Endothelial cell of umbilical vein (primary cell): Measurements from ENCODE around the gene LHX1. TPM values are rescaled to one million over a fixed set of nuclear protein-coding genes. Genes with fewer than 3 reads are reported as not detected.

Experiments
- BruUV-seq: library from RNA; stranded (reverse); fragments of 400-500 nt; replicated peaks from 2 replicates; lab custom pipeline; 2021; lab: Mats Ljungman, UMichigan
- CTCF ChIA-PET: fragments of 300-600, 350-600 bp; sonication (Branson Sonifier 250); formaldehyde crosslinking; loops from one replicate; lab custom pipeline; 2021; ENCODE audit warnings: antibody characterized with exemption, inconsistent platforms; lab: Charles Lee
- POLR2A ChIA-PET: fragments of 300-600, 350-600 bp; sonication (Branson Sonifier 250); formaldehyde crosslinking; loops from one replicate; lab custom pipeline; 2021; ENCODE audit warnings: antibody characterized with exemption, inconsistent platforms; lab: Charles Lee
- DNase-seq: peaks from one replicate; pipeline ENCODE4 v3.0.0-alpha.2; 2011; ENCODE audit warnings: low read depth, low spot score
- FAIRE-seq: peaks from 2 replicates; lab custom pipeline; 2011; peaks lifted over from hg19 to GRCh38; lab: Jason Lieb, UNC
- H2AFZ ChIP-seq: 2 replicates; pipeline ENCODE4 v1.6.0; 2012; ENCODE audit warnings: low read depth, low read length, control low read depth, inconsistent platforms
- H3K27ac ChIP-seq: 2 replicates; pipeline ENCODE4 v1.5.1; 2011; ENCODE audit warnings: low read depth, mild to moderate bottlenecking, control low read depth, low read length, moderate library complexity; ENCODE audit not compliant: insufficient read depth
- H3K27me3 ChIP-seq, 2 experiments: 2 replicates each; pipeline versions ENCODE4 v1.6.0 to v1.6.1; 2011; ENCODE audit warnings: low read length in 2 of 2, mixed read lengths in 1 of 2; ENCODE audit not compliant: control insufficient read depth in 2 of 2, insufficient read depth in 2 of 2
- H3K36me3 ChIP-seq, 2 experiments: 2 replicates in 1 of 2; 3 replicates in 1 of 2; pipeline ENCODE4 v1.5.1; 2011; ENCODE audit warnings: low read length in 2 of 2, mild to moderate bottlenecking in 1 of 2, moderate library complexity in 1 of 2; ENCODE audit not compliant: control insufficient read depth in 2 of 2, insufficient read depth in 2 of 2; ENCODE audit errors: extremely low read depth in 1 of 2
- H3K4me1 ChIP-seq: 3 replicates; pipeline ENCODE4 v1.5.1; 2011; ENCODE audit warnings: mild to moderate bottlenecking, low read length; ENCODE audit not compliant: control insufficient read depth, insufficient read depth; ENCODE audit errors: extremely low read depth
- H3K4me2 ChIP-seq: 2 replicates; pipeline ENCODE4 v1.6.1; 2011; ENCODE audit warnings: low read length, control low read depth, mixed read lengths; ENCODE audit not compliant: insufficient read depth
- H3K4me3 ChIP-seq, 3 experiments: fragments of 200-600 bp in 1 of 3; sonication (generic), shearing (Covaris generic) in 1 of 3; replicated peaks in 1 of 3; 2 replicates each; pipeline ENCODE4 v1.5.1; 2011 to 2016; ENCODE audit warnings: control low read depth in 3 of 3, low read length in 3 of 3, mild to moderate bottlenecking in 2 of 3, inconsistent platforms in 1 of 3, low read depth in 1 of 3, moderate library complexity in 1 of 3; ENCODE audit not compliant: insufficient read depth in 1 of 3
- H3K79me2 ChIP-seq: 2 replicates; pipeline ENCODE4 v1.6.0; 2012; ENCODE audit warnings: low read length, inconsistent platforms; ENCODE audit not compliant: control insufficient read depth, insufficient read depth
- H3K9ac ChIP-seq: replicated peaks from 2 replicates; pipeline ENCODE3; 2011; ENCODE audit warnings: low read length, control low read depth; ENCODE audit not compliant: insufficient read depth; ENCODE audit errors: extremely low read depth
- H3K9me1 ChIP-seq: replicated peaks from 3 replicates; pipeline ENCODE4 v1.6.0; 2011; ENCODE audit warnings: mild to moderate bottlenecking, low read length; ENCODE audit not compliant: control insufficient read depth, insufficient read depth; ENCODE audit errors: extremely low read depth
- H3K9me3 ChIP-seq: replicated peaks from 2 replicates; pipeline ENCODE4 v1.5.1; 2012; ENCODE audit warnings: low read length, inconsistent platforms; ENCODE audit not compliant: control insufficient read depth, insufficient read depth
- H4K20me1 ChIP-seq: replicated peaks from 2 replicates; pipeline ENCODE3; 2011; ENCODE audit warnings: mild to moderate bottlenecking, low read length; ENCODE audit not compliant: control insufficient read depth, insufficient read depth; ENCODE audit errors: extremely low read depth
- CTCF ChIP-seq, 2 donors: IDR thresholded peaks; 1 replicate in 1 of 2; 2 replicates in 1 of 2; pipeline ENCODE4 v1.5.1; 2011; ENCODE audit warnings: low read length in 2 of 2, mild to moderate bottlenecking in 2 of 2, moderate library complexity in 2 of 2, control low read depth in 1 of 2, inconsistent platforms in 1 of 2, low read depth in 1 of 2; ENCODE audit not compliant: insufficient read depth in 1 of 2; ENCODE audit errors: extremely low read depth in 1 of 2
- EZH2 ChIP-seq: IDR thresholded peaks from 2 replicates; pipeline ENCODE4 v1.6.1; 2012; ENCODE audit warnings: borderline replicate concordance, low read depth, mild to moderate bottlenecking, moderate library complexity, low read length, inconsistent platforms; ENCODE audit not compliant: severe bottlenecking
- FOS ChIP-seq: IDR thresholded peaks from 2 replicates; pipeline ENCODE4 v1.6.1; 2011; ENCODE audit warnings: mild to moderate bottlenecking, low read length, moderate library complexity, borderline replicate concordance; ENCODE audit not compliant: insufficient read depth
- GATA2 ChIP-seq: IDR thresholded peaks from 2 replicates; pipeline ENCODE4 v1.7.0; 2011; ENCODE audit warnings: low read depth, mild to moderate bottlenecking, moderate library complexity, mixed read lengths, low read length; ENCODE audit not compliant: insufficient read length, insufficient read depth
- JUN ChIP-seq: IDR thresholded peaks from 2 replicates; pipeline ENCODE4 v1.6.1; 2011; ENCODE audit warnings: borderline replicate concordance, low read depth; ENCODE audit not compliant: insufficient read length, insufficient read depth
- MAX ChIP-seq: IDR thresholded peaks from 2 replicates; pipeline ENCODE4 v1.6.1; 2011; ENCODE audit not compliant: insufficient read depth, insufficient read length
- MYC ChIP-seq: IDR thresholded peaks from one replicate; pipeline ENCODE4 v1.6.1; 2011; ENCODE audit warnings: mild to moderate bottlenecking, low read depth, low read length
- POLR2A ChIP-seq: IDR thresholded peaks from 2 replicates; pipeline ENCODE4 v1.6.1; 2012; ENCODE audit warnings: low read depth, mild to moderate bottlenecking, control low read depth, low read length
- POLR2AphosphoS5 ChIP-seq: IDR thresholded peaks from 2 replicates; pipeline ENCODE4 v1.6.1; 2012; ENCODE audit warnings: low read depth, mild to moderate bottlenecking, control low read depth, low read length, moderate library complexity; ENCODE audit not compliant: insufficient read depth
- dilution Hi-C: fragments of 300-500 bp; cut with MboI; formaldehyde crosslinking; loops from one replicate; pipeline ENCODE4 v1.15.0; 2019; ENCODE audit warnings: low sequenced_read_pairs; ENCODE audit not compliant: extremely low pct_ligation_motif_present
- intact Hi-C: fragments of 100-400 bp; cut with micrococcal nuclease; formaldehyde crosslinking; loops from one replicate; pipeline ENCODE4 v1.10.0; 2022
- polyA plus RNA-seq, 4 experiments: library from polyadenylated mRNA; depleted of rRNA in 3 of 4; stranded (reverse) in 3 of 4; unstranded in 1 of 4; fragments of >200 nt; gene quantifications; 2 replicates each; pipeline versions ENCODE4 v1.2.1 to v1.2.3, GENCODE V29; 2011 to 2012; ENCODE audit warnings: missing spikeins in 1 of 4
- total RNA-seq: library from RNA; stranded (reverse); gene quantifications from 2 replicates; pipeline ENCODE4 v1.2.3, GENCODE V29; 2021

LHX1 gene
- total and polyA plus RNA-seq, 2 donors (not counting 3 experiments of a cell fraction or from before 2014, with no cell fraction given) = not detected

GRCh38 chr17:36911001-36911400, 26.3 kb upstream of the LHX1 start:
- H3K4me1 ChIP-seq = no peaks in the 10 kb centered on the region
- FAIRE-seq = no peak
- no peaks in the 10 kb centered on the region for H3K79me2 ChIP-seq
- H3K4me2 ChIP-seq = no peak overlapping the region
- H2AFZ ChIP-seq = no peak overlapping the region
- dilution Hi-C loops (no loop called here), intact Hi-C loops (no loop called here)
- no peaks in the 10 kb centered on the region for H3K36me3 ChIP-seq
- no peaks in the 10 kb centered on the region for H3K9me3 ChIP-seq
- H3K27me3 ChIP-seq = peaks cover 12 to 13% of the 10 kb centered on the region in 2 experiments
- ChIA-PET POLR2A (no interaction called here), CTCF (interaction anchor here (0.6 to 1.0 kb wide), 2 partner anchors 10 to 137 kb away, joined by 3 read pairs; no protein-coding TSS in a partner anchor)
- no TSS peak for BruUV-seq
- no peak for DNase-seq
- no peak for TF ChIP-seq POLR2AphosphoS5
- TF ChIP-seq GATA2 = no peak
- TF ChIP-seq MYC = no peak
- no peak for TF ChIP-seq FOS
- TF ChIP-seq EZH2 = no peak
- no peak for TF ChIP-seq POLR2A
- TF ChIP-seq CTCF (IDR thresholded peaks at IDR 0.05; ENCODE audit: extremely low read depth in 1 of 2, insufficient read depth in 1 of 2, low read depth in 1 of 2, low read length in 2 of 2) = no peak
- no peak for TF ChIP-seq MAX
- no peak for TF ChIP-seq JUN
- H3K9me1 ChIP-seq = no peaks in the 10 kb centered on the region
- no peak overlapping the region for H3K9ac ChIP-seq
- no peak overlapping the region for H3K4me3 ChIP-seq
- no peak overlapping the region for H3K27ac ChIP-seq
- no peaks in the 10 kb centered on the region for H4K20me1 ChIP-seq
